Upper lobe of left lung (tissue), 4 donors: ENCODE measurements around the gene ATP11A.

ENCODE experiments used
- CTCF ChIP-seq, 6 experiments: fragments of 450-650 bp in 4 of 6; fragments of 200-600 bp in 2 of 6; sonication (generic) in 2 of 6; IDR thresholded peaks; one replicate each; pipeline ENCODE4 v1.5.1; 2016 to 2019; ENCODE audit warnings: antibody characterized with exemption in 6 of 6
- EP300 ChIP-seq, 4 donors: sonication (generic); formaldehyde crosslinking; IDR thresholded peaks; one replicate each; pipeline ENCODE4 v1.5.1; 2017; ENCODE audit warnings: antibody characterized with exemption in 4 of 4, control low read depth in 2 of 4
- POLR2A ChIP-seq, 4 donors: fragments of 450-650 bp; IDR thresholded peaks; one replicate each; pipeline ENCODE4 v1.5.1; 2016 to 2017; ENCODE audit warnings: antibody characterized with exemption in 4 of 4, mild to moderate bottlenecking in 2 of 4

- TF ChIP-seq EP300 (IDR thresholded peaks at IDR 0.05), result no peak
- TF ChIP-seq POLR2A (IDR thresholded peaks at IDR 0.05), result no peak
- TF ChIP-seq CTCF (IDR thresholded peaks at IDR 0.05), result no peak
Measured at GRCh38 chr13:112904436-112904960, 214.7 kb downstream of the ATP11A start.
